HuH-7 (cell line): Measurements from ENCODE around the gene LIN28B.
A peak's percentile ranks its signal among the peaks of the same experiment; 100 is the strongest.
"Not testable (repeated sequence)": the region's sequence is repeated elsewhere in the genome, so short reads cannot be mapped to it uniquely, and the experiment has no call there.

ENCODE experiments used
- DNase-seq: peaks from one replicate; pipeline ENCODE4 v3.0.0; 2011; ENCODE audit warnings: low spot score

The LIN28B gene

GRCh38 chr6:104957301-104958177 lies 632 bp downstream of the LIN28B start:
- DNase-seq: no peak

GRCh38 chr6:104958178-104959025 lies 1.5 kb downstream of the LIN28B start:
- DNase-seq: no peak

GRCh38 chr6:104959026-104959858 lies 2.3 kb downstream of the LIN28B start:
- DNase-seq: no peak

GRCh38 chr6:104969108-104969507 lies 12.2 kb downstream of the LIN28B start:
- DNase-seq: no peak

GRCh38 chr6:104969785-104970581 lies 13.1 kb downstream of the LIN28B start:
- no peak for DNase-seq

GRCh38 chr6:104973404-104973803 lies 16.5 kb downstream of the LIN28B start:
- no peak for DNase-seq

GRCh38 chr6:104983296-104983695 lies 26.4 kb downstream of the LIN28B start:
- no peak for DNase-seq

- no peak for DNase-seq
These were observed 26.9 kb downstream of the LIN28B start for GRCh38 chr6:104983776-104984175.

GRCh38 chr6:104984831-104985230 lies 27.9 kb downstream of the LIN28B start:
- no peak for DNase-seq

GRCh38 chr6:104985875-104986274 lies 29.0 kb downstream of the LIN28B start:
- DNase-seq: not testable (repeated sequence)

- no peak for DNase-seq
These were observed 29.7 kb downstream of the LIN28B start for GRCh38 chr6:104986625-104987024.

- no peak for DNase-seq
These were observed 30.3 kb downstream of the LIN28B start for GRCh38 chr6:104987218-104987617.

GRCh38 chr6:104990085-104990484 lies 33.2 kb downstream of the LIN28B start:
- no peak for DNase-seq

- DNase-seq: not testable (repeated sequence)
These were observed 34.2 kb downstream of the LIN28B start for GRCh38 chr6:104991062-104991461.

GRCh38 chr6:104993576-104993975 lies 36.7 kb downstream of the LIN28B start:
- not testable (repeated sequence) for DNase-seq

- DNase-seq: peak; percentile 22
These were observed 39.2 kb downstream of the LIN28B start for GRCh38 chr6:104995989-104996617.

GRCh38 chr6:105001063-105001462 lies 44.2 kb downstream of the LIN28B start:
- no peak for DNase-seq

GRCh38 chr6:105001906-105002305 lies 45.0 kb downstream of the LIN28B start:
- no peak for DNase-seq

GRCh38 chr6:105005451-105005850 lies 48.5 kb downstream of the LIN28B start:
- no peak for DNase-seq

- not testable (repeated sequence) for DNase-seq
These were observed 56.6 kb downstream of the LIN28B start for GRCh38 chr6:105013459-105013858.

GRCh38 chr6:105014448-105014847 lies 57.5 kb downstream of the LIN28B start:
- DNase-seq: no peak
